Upper lobe of right lung (tissue), 1 donor: ENCODE results near the gene EFTUD2. TPM values are rescaled to one million over a fixed set of nuclear protein-coding genes. Genes with fewer than 3 reads are reported as not detected.

ENCODE experiments used
- ATAC-seq: fragments of 200-7000 bp; cut with Tn5 transposase; one replicate; pipeline ENCODE4 v1.9.1; 2020; ENCODE audit warnings: mild to moderate bottlenecking, moderate library complexity
- DNase-seq: peaks from one replicate; pipeline ENCODE4 v3.0.0-alpha.2; 2020
- H3K27ac ChIP-seq: fragments of 200-600 bp; one replicate; pipeline ENCODE4 v1.8.0; 2022
- H3K27me3 ChIP-seq: fragments of 200-600 bp; one replicate; pipeline ENCODE4 v1.8.0; 2022; ENCODE audit warnings: mild to moderate bottlenecking
- H3K36me3 ChIP-seq: fragments of 200-600 bp; one replicate; pipeline ENCODE4 v1.8.0; 2022
- H3K4me1 ChIP-seq: fragments of 200-600 bp; one replicate; pipeline ENCODE4 v1.8.0; 2022
- H3K4me3 ChIP-seq: fragments of 200-600 bp; one replicate; pipeline ENCODE4 v1.8.0; 2022; ENCODE audit warnings: mild to moderate bottlenecking
- H3K9me3 ChIP-seq: fragments of 200-600 bp; one replicate; pipeline ENCODE4 v1.8.0; 2022
- intact Hi-C: fragments of 100-400 bp; cut with DNase I; formaldehyde crosslinking; loops from one replicate; pipeline ENCODE4 v1.11.0; 2022
- microRNA-seq: library from miRNA; unstranded; fragments of <30 nt; microRNA quantifications from one replicate; pipeline ENCODE4 v1.2.0, GENCODE V29; 2020; ENCODE audit warnings: borderline microRNAs expressed
- total RNA-seq: library from RNA; stranded (reverse); fragmentation: NEBNext Ultra II Directional; extraction: Animal tissue kit (Norgen Biotek cat#: 25700); gene quantifications from one replicate; pipeline ENCODE4 v1.2.1, GENCODE V29; 2021
- TF ChIP-seq, protein P1 (sequence below): fragments of 200-600 bp; IDR thresholded peaks from one replicate; pipeline ENCODE4 v1.8.0; 2022; ENCODE audit warnings: antibody characterized with exemption
- donor health status: DM: no; HTN: yes; CAD: no; lungs with severe emphysema.

EFTUD2 gene
- total RNA-seq, 1 donor from 2014 or later, result 74.4 TPM

DNA sequence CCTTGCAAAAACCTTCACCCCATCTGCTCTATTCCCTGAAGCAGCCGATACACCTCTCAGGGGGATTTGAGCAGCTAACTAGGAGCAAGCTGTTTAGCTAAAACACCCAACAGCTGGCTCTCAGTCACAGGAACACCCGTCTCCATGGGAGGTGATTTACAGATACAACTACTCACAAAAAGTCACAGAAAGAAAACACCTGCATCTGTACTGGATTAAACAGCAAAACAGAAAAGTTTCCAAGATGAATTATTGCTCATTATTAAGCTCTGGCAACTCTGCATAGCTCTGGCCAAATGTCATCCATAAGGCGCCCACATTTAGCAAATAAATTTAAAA is 91.5 kb downstream of the EFTUD2 start:
- H3K9me3 ChIP-seq, result no peaks in the 10 kb centered on the region
- intact Hi-C loops, result no loop called here
- ATAC-seq, result no peak
- H3K36me3 ChIP-seq, result no peaks in the 10 kb centered on the region
- no peak overlapping the region for H3K27ac ChIP-seq
- no peaks in the 10 kb centered on the region for H3K27me3 ChIP-seq
- DNase-seq, result no peak
- H3K4me3 ChIP-seq, result no peak overlapping the region
- no peaks in the 10 kb centered on the region for H3K4me1 ChIP-seq
- TF ChIP-seq, protein P1, sequence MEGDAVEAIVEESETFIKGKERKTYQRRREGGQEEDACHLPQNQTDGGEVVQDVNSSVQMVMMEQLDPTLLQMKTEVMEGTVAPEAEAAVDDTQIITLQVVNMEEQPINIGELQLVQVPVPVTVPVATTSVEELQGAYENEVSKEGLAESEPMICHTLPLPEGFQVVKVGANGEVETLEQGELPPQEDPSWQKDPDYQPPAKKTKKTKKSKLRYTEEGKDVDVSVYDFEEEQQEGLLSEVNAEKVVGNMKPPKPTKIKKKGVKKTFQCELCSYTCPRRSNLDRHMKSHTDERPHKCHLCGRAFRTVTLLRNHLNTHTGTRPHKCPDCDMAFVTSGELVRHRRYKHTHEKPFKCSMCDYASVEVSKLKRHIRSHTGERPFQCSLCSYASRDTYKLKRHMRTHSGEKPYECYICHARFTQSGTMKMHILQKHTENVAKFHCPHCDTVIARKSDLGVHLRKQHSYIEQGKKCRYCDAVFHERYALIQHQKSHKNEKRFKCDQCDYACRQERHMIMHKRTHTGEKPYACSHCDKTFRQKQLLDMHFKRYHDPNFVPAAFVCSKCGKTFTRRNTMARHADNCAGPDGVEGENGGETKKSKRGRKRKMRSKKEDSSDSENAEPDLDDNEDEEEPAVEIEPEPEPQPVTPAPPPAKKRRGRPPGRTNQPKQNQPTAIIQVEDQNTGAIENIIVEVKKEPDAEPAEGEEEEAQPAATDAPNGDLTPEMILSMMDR, result no peak

DNA sequence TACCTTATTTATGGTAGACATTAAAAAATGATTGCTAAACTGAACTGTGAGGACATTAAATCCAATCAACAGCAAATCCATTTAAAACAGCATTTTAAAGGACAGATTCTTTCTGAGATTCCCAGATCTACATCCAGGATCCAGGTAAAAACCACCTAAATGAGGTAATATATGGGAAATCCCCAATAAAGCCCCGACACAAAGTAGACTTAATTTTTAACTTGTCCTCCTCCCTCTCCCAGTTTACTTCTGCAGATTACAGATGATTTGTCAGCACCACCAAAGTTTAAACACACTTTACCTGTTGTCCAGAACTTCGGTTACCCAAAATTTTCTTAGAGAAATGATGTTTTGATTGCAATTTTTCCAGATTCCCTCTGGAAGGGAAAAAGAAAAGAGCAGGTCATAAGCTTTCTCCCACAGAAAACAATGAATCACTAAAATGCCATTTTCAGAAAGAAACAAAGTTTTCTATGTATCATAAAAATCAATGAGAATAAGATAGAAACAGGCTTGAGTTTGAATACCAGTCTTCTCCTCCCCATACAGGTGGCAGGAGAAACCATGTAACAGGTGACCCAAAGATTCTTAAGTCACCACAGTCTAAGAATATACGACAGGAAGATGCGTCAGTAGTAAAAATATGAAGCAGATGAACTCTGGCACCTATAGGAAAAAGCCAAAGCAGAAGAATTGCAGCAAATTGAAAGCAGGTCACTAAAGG is 92.0 kb downstream of the EFTUD2 start:
- Histone ChIP-seq H3K4me1 (no peaks in the 10 kb centered on the region), H3K4me3 (no peak overlapping the region), H3K27me3 (no peaks in the 10 kb centered on the region), H3K27ac (no peak overlapping the region), H3K9me3 (no peaks in the 10 kb centered on the region), H3K36me3 (no peaks in the 10 kb centered on the region)
- no peak for DNase-seq
- intact Hi-C loops, result no loop called here
- TF ChIP-seq, protein P1, result no peak
- no peak for ATAC-seq

DNA sequence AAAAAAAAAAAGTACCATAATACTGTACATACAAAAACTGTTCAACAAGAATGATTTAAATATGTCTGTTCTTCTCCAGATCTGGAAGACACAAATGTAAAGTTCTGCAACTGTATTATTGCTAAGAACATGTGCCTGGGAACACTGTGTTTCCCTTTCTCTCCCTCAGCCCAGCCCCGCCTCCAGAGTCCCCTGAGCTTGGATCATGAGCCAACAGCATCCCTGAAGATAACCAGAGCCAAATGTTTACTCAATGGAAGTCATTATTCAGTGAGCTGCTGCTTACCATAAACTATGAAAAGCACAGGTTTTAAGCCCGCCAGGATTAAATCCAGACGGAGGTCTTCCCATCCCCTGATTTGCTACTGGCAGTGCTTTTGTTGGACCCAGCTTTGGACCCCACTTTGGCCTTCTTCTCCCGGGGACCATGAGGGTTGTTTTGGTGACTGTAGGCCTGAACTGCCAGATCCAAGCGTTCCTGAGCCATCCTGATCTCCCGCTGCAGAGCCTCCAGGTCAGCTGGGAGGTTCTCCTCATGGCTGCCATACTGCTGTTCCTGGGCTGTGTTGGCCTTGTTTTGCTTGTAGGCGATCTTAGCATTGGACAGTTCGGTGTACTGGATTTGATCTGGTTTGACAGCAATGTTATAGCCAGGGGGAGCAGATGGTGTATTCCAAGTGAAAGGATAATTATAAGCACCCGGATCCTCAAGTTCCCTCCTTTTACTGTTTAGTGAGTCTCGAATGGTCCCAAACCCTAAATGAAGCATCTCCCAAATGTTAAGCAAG is 94.7 kb downstream of the EFTUD2 start:
- TF ChIP-seq, protein P1, result no peak
- ATAC-seq (no peak), DNase-seq (no peak)
- Histone ChIP-seq H3K36me3 (no peaks in the 10 kb centered on the region), H3K27ac (no peak overlapping the region), H3K27me3 (no peaks in the 10 kb centered on the region), H3K9me3 (no peaks in the 10 kb centered on the region), H3K4me3 (no peak overlapping the region), H3K4me1 (no peaks in the 10 kb centered on the region)
- intact Hi-C loops, result no loop called here

DNA sequence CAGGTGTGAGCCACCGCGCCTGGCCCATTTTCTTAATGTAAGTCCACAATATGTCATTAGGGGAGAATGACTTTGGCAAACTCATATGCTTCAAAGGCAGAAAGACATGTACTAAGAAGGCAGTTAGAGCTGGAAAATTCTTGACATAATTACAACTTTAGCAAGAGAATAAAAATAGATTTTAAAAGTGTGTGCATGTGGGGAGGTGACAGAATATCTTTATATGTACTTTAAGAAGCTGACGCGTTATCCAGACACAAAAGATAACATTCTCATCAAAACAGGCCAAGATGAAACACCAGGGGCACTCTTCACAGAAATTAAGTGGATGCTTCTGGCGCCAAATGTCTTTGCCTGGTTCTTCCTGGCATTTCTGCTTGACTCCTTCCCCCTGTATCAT is 97.4 kb downstream of the EFTUD2 start:
- H3K27ac ChIP-seq, result no peak overlapping the region
- intact Hi-C loops, result no loop called here
- H3K36me3 ChIP-seq, result no peaks in the 10 kb centered on the region
- no peaks in the 10 kb centered on the region for H3K9me3 ChIP-seq
- no peak for DNase-seq
- no peak for ATAC-seq
- TF ChIP-seq, protein P1, result no peak
- no peaks in the 10 kb centered on the region for H3K4me1 ChIP-seq
- no peak overlapping the region for H3K4me3 ChIP-seq
- H3K27me3 ChIP-seq, result no peaks in the 10 kb centered on the region

Small RNAs within 50 kb of the gene (microRNA-seq; reads per million reads assigned to microRNA genes)
- not detected for gene MIR6783

Other genes with a start within 250 kb of the EFTUD2 start
- not detected for gene MEIOC, start 243.0 kb downstream of the EFTUD2 start, total RNA-seq
- 18.8 TPM for gene CCDC43, start 209.7 kb downstream of the EFTUD2 start, total RNA-seq
- 4.5 TPM for gene DBF4B, start 190.8 kb downstream of the EFTUD2 start, total RNA-seq
- gene ADAM11, start 140.5 kb downstream of the EFTUD2 start, total RNA-seq, result 0.43 TPM
- 22.8 TPM for gene GJC1, start 69.2 kb downstream of the EFTUD2 start, total RNA-seq
- 36.4 TPM for gene HIGD1B, start 51.6 kb downstream of the EFTUD2 start, total RNA-seq
- gene GFAP, start 16.1 kb upstream of the EFTUD2 start, total RNA-seq, result not detected
- gene KIF18B, start 48.3 kb upstream of the EFTUD2 start, total RNA-seq, result 0.32 TPM
- 0.52 TPM for gene C1QL1, start 68.9 kb upstream of the EFTUD2 start, total RNA-seq
- 21.8 TPM for gene DCAKD, start 152.2 kb upstream of the EFTUD2 start, total RNA-seq
- gene NMT1, start 161.9 kb upstream of the EFTUD2 start, total RNA-seq, result 107 TPM
- 37.0 TPM for gene PLCD3, start 233.1 kb upstream of the EFTUD2 start, total RNA-seq
- 16.3 TPM for gene ACBD4, start 236.2 kb upstream of the EFTUD2 start, total RNA-seq
- gene HEXIM1, start 249.0 kb upstream of the EFTUD2 start, total RNA-seq, result 36.1 TPM